ENCODE results near the gene CABP7.

GRCh38 chr22:29727131-29727523 lies 7.3 kb downstream of the CABP7 start:
- no peak for TF ChIP-seq POLR2A (IDR thresholded peaks at IDR 0.05)
- TF ChIP-seq, protein P1, sequence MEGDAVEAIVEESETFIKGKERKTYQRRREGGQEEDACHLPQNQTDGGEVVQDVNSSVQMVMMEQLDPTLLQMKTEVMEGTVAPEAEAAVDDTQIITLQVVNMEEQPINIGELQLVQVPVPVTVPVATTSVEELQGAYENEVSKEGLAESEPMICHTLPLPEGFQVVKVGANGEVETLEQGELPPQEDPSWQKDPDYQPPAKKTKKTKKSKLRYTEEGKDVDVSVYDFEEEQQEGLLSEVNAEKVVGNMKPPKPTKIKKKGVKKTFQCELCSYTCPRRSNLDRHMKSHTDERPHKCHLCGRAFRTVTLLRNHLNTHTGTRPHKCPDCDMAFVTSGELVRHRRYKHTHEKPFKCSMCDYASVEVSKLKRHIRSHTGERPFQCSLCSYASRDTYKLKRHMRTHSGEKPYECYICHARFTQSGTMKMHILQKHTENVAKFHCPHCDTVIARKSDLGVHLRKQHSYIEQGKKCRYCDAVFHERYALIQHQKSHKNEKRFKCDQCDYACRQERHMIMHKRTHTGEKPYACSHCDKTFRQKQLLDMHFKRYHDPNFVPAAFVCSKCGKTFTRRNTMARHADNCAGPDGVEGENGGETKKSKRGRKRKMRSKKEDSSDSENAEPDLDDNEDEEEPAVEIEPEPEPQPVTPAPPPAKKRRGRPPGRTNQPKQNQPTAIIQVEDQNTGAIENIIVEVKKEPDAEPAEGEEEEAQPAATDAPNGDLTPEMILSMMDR (IDR thresholded peaks at IDR 0.05) = peak in 10 of 12 donors; percentile 23 to 47 (median 40)
